ENCODE data around the gene ALDH9A1.

- TF ChIP-seq POLR2A (IDR thresholded peaks at IDR 0.05) (no peak), CTCF (IDR thresholded peaks at IDR 0.05) (no peak), EP300 (IDR thresholded peaks at IDR 0.05) (no peak), POLR2AphosphoS5 (IDR thresholded peaks at IDR 0.05) (no peak)
Measured at GRCh38 chr1:165635329-165635728, 63.0 kb downstream of the ALDH9A1 start.

Data from stomach (tissue), 4 donors.